H1 (cell line): ENCODE results near the gene NEGR1. TPM values are rescaled to one million over a fixed set of nuclear protein-coding genes. Genes with fewer than 3 reads are reported as not detected.

Experiments used
- ATF3 ChIP-seq: IDR thresholded peaks from 2 replicates; pipeline ENCODE4 v1.6.1; 2011; ENCODE audit warnings: low read depth, mild to moderate bottlenecking, low read length; ENCODE audit not compliant: insufficient read depth
- SP1 ChIP-seq: IDR thresholded peaks from 2 replicates; pipeline ENCODE4 v1.6.1; 2011; ENCODE audit warnings: low read depth, low read length
- SP2 ChIP-seq: IDR thresholded peaks from 2 replicates; pipeline ENCODE4 v1.6.1; 2012; ENCODE audit warnings: mild to moderate bottlenecking, low read length, inconsistent platforms
- polyA plus RNA-seq, 7 experiments: library from polyadenylated mRNA; depleted of rRNA in 3 of 7; stranded (reverse) in 5 of 7; unstranded in 2 of 7; fragments of >200 nt in 5 of 7; fragments of 200-250 nt in 2 of 7; gene quantifications; 1 replicate in 5 of 7; 2 replicates in 1 of 7; 4 replicates in 1 of 7; pipeline versions ENCODE4 v1.2.1 to v1.2.3, GENCODE V29; 2011 to 2013; ENCODE audit warnings: missing spikeins in 2 of 7, mixed read lengths in 2 of 7
- total RNA-seq: library from RNA; stranded (reverse); fragmentation: NEBNext Ultra II Directional; extraction: Animal tissue kit (Norgen Biotek cat#: 25700); gene quantifications from 2 replicates; pipeline ENCODE4 v1.2.1, GENCODE V29; 2021

Gene NEGR1
- total and polyA plus RNA-seq, 2 of the 8 experiments (the other 6 are each of a cell fraction or from before 2014, with no cell fraction given) = 0.71 to 1.3 TPM

GRCh38 chr1:71399594-71399993 lies 882.7 kb downstream of the NEGR1 start (continued):
- TF ChIP-seq ATF3 = no peak
- TF ChIP-seq SP2 = no peak
- TF ChIP-seq SP1 = no peak
